A673 (cell line): Measurements from ENCODE around the gene XIAP. TPM values are rescaled to one million over a fixed set of nuclear protein-coding genes. Genes with fewer than 3 reads are reported as not detected.
A peak's percentile ranks its signal among the peaks of the same experiment; 100 is the strongest.
"Not testable (repeated sequence)": the region's sequence is repeated elsewhere in the genome, so short reads cannot be mapped to it uniquely, and the experiment has no call there.

ENCODE experiments used
- Bru-seq: library from RNA; stranded (reverse); fragments of 400-500 nt; gene quantifications from one replicate; lab custom pipeline; 2021; lab: Mats Ljungman, UMichigan
- BruChase-seq, 2 experiments: library from RNA; stranded (reverse); fragments of 400-500 nt; gene quantifications; one replicate each; lab custom pipeline; 2021; lab: Mats Ljungman, UMichigan
- BruUV-seq: library from RNA; stranded (reverse); fragments of 400-500 nt; replicated peaks from 2 replicates; lab custom pipeline; 2021; lab: Mats Ljungman, UMichigan
- CTCF ChIA-PET: fragments of 300-600 bp; sonication (Branson Sonifier 250); formaldehyde crosslinking; loops from one replicate; lab custom pipeline; 2022; ENCODE audit warnings: antibody characterized with exemption; lab: Charles Lee
- POLR2A ChIA-PET: fragments of 300-600 bp; sonication (Branson Sonifier 250); formaldehyde crosslinking; loops from one replicate; lab custom pipeline; 2022; ENCODE audit warnings: antibody characterized with exemption; ENCODE audit not compliant: low non-redundant PET; lab: Charles Lee
- DNase-seq: peaks from one replicate; pipeline ENCODE4 v3.0.0-alpha.2; 2015; ENCODE audit warnings: low spot score
- H3K27ac ChIP-seq: fragments of 200-600 bp; sonication (generic); 2 replicates; pipeline ENCODE4 v1.5.1; 2016; ENCODE audit warnings: mixed run types, low read depth, mild to moderate bottlenecking, mixed read lengths, antibody characterized with exemption, low read length; ENCODE audit not compliant: poor library complexity, severe bottlenecking
- H3K27me3 ChIP-seq: fragments of 200-600 bp; sonication (generic); replicated peaks from 2 replicates; pipeline ENCODE4 v1.6.1; 2017; ENCODE audit warnings: mixed run types, low read depth, mild to moderate bottlenecking, mixed read lengths, antibody characterized with exemption, low read length; ENCODE audit not compliant: insufficient read depth, poor library complexity
- H3K36me3 ChIP-seq: fragments of 200-600 bp; sonication (generic); 2 replicates; pipeline ENCODE4 v1.6.1; 2016; ENCODE audit warnings: mixed run types, mild to moderate bottlenecking, mixed read lengths, antibody characterized with exemption, low read length; ENCODE audit not compliant: insufficient read depth, poor library complexity, severe bottlenecking
- H3K4me1 ChIP-seq: fragments of 200-600 bp; sonication (generic); 2 replicates; pipeline ENCODE4 v1.6.1; 2017; ENCODE audit warnings: mixed run types, mild to moderate bottlenecking, mixed read lengths, antibody characterized with exemption, low read length; ENCODE audit not compliant: insufficient read depth, poor library complexity, severe bottlenecking
- H3K4me3 ChIP-seq: fragments of 200-600 bp; sonication (generic); 2 replicates; pipeline ENCODE4 v1.5.1; 2016; ENCODE audit warnings: low read depth, mixed run types, mild to moderate bottlenecking, mixed read lengths, low read length; ENCODE audit not compliant: poor library complexity, severe bottlenecking
- H3K9me3 ChIP-seq: fragments of 200-600 bp; sonication (generic); 2 replicates; pipeline ENCODE4 v1.6.1; 2016; ENCODE audit warnings: mixed run types, low read depth, mild to moderate bottlenecking, mixed read lengths, antibody characterized with exemption, low read length; ENCODE audit not compliant: poor library complexity, severe bottlenecking
- EZH2 ChIP-seq: fragments of 200-600 bp; sonication (generic); IDR thresholded peaks from 2 replicates; pipeline ENCODE4 v1.6.1; 2017; ENCODE audit warnings: borderline replicate concordance, low read depth, mild to moderate bottlenecking, mixed read lengths, antibody characterized with exemption, low read length; ENCODE audit not compliant: poor library complexity, severe bottlenecking
- intact Hi-C: fragments of 100-400 bp; cut with micrococcal nuclease; formaldehyde crosslinking; loops from one replicate; pipeline ENCODE4 v1.10.0; 2022; ENCODE audit not compliant: unreplicated experiment
- long read RNA-seq: library from polyadenylated mRNA; stranded (forward); transcript quantifications from one replicate; pipeline ENCODE4 v2.0.0, GENCODE V29; 2022
- total RNA-seq: library from RNA; stranded (reverse); gene quantifications from 2 replicates; pipeline ENCODE4 v1.2.3, GENCODE V29; 2021
- TF ChIP-seq, protein P1 (sequence below): fragments of 300-800, 200-600 bp; sonication (generic); conservative IDR thresholded peaks from 2 replicates; pipeline ENCODE4 v1.5.1; 2017; ENCODE audit warnings: low read depth, mild to moderate bottlenecking, antibody characterized with exemption, low read length, moderate library complexity, mixed read lengths

Gene XIAP
- total RNA-seq (37.7 TPM in 2 replicates), Bru-seq, nascent RNA (percentile 78 among the genes with signal in this experiment), BruChase-seq, experiment 1, labeled RNA remaining after a 2-hour chase (percentile 89 among the genes with signal in this experiment), BruChase-seq, experiment 2, labeled RNA remaining after a 6-hour chase (percentile 89 among the genes with signal in this experiment)
- long read RNA-seq, full-length matches to known transcripts, result 2 of 4 reads
- long read RNA-seq, partial matches to known transcripts, result 0 of 4 reads
- long read RNA-seq, other reads (novel, unspliced or antisense), result 2 of 4 reads

- intact Hi-C loops, result no loop called here
- ChIA-PET POLR2A (interaction anchor here (0.5 kb wide), 1 partner anchor 82 kb away, joined by 4 read pairs; no protein-coding TSS in a partner anchor), CTCF (interaction anchor here (0.8 kb wide), 1 partner anchor 83 kb away, joined by 5 read pairs; no protein-coding TSS in a partner anchor)
- no peaks in the 10 kb centered on the region for H3K36me3 ChIP-seq
- DNase-seq, result peak; percentile 71
- no peaks in the 10 kb centered on the region for H3K4me1 ChIP-seq
- BruUV-seq, result no TSS peak
- no peak for TF ChIP-seq EZH2
- TF ChIP-seq, protein P1, sequence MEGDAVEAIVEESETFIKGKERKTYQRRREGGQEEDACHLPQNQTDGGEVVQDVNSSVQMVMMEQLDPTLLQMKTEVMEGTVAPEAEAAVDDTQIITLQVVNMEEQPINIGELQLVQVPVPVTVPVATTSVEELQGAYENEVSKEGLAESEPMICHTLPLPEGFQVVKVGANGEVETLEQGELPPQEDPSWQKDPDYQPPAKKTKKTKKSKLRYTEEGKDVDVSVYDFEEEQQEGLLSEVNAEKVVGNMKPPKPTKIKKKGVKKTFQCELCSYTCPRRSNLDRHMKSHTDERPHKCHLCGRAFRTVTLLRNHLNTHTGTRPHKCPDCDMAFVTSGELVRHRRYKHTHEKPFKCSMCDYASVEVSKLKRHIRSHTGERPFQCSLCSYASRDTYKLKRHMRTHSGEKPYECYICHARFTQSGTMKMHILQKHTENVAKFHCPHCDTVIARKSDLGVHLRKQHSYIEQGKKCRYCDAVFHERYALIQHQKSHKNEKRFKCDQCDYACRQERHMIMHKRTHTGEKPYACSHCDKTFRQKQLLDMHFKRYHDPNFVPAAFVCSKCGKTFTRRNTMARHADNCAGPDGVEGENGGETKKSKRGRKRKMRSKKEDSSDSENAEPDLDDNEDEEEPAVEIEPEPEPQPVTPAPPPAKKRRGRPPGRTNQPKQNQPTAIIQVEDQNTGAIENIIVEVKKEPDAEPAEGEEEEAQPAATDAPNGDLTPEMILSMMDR, result no peak
- no peaks in the 10 kb centered on the region for H3K27me3 ChIP-seq
- no peaks in the 10 kb centered on the region for H3K9me3 ChIP-seq
- H3K27ac ChIP-seq, result peak within 1 kb of the TSS; percentile 93
- peak within 1 kb of the TSS; percentile 76 for H3K4me3 ChIP-seq
These were observed at the start of gene XIAP for GRCh38 chrX:123859846-123860838. XIAP (plus strand) TSS chrX:123860053; CDS start chrX:123885663, 25,610 bp downstream.

DNA sequence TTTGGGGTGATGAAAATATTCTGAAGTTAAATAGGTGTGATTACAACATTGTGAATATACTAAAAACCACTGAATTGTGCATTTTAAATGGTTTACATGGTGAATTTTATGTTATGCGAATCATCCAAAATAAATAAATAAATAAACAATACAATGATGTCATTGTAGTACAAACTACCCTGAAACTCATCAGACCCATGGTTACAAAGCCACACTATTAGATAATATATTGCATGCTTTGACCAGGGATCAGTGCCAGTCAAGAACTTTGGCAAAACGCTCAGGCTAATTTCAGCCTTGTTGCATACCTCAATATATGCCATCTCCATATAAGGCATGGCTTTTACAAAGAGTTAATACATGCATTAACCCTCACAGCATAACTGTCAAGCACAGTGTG, 45.5 kb upstream of the XIAP start:
- no peak overlapping the region for H3K27ac ChIP-seq
- CTCF ChIA-PET, result no interaction called here
- POLR2A ChIA-PET, result no interaction called here
- H3K36me3 ChIP-seq, result no peaks in the 10 kb centered on the region
- intact Hi-C loops, result no loop called here
- H3K4me3 ChIP-seq, result no peak overlapping the region
- H3K9me3 ChIP-seq, result no peaks in the 10 kb centered on the region
- no TSS peak for BruUV-seq
- H3K27me3 ChIP-seq, result no peaks in the 10 kb centered on the region
- no peaks in the 10 kb centered on the region for H3K4me1 ChIP-seq
- TF ChIP-seq EZH2, result no peak
- TF ChIP-seq, protein P1, result no peak
- DNase-seq, result no peak

GRCh38 chrX:123814934-123815394, 44.9 kb upstream of the XIAP start:
- H3K9me3 ChIP-seq, H3K36me3 ChIP-seq, H3K27me3 ChIP-seq, BruUV-seq, H3K27ac ChIP-seq, H3K4me3 ChIP-seq, CTCF ChIA-PET, intact Hi-C loops, DNase-seq, H3K4me1 ChIP-seq, POLR2A ChIA-PET: not testable (repeated sequence)
